ENCODE measurements around the gene B3GAT1. TPM values are rescaled to one million over a fixed set of nuclear protein-coding genes. Genes with fewer than 3 reads are reported as not detected.

Gene B3GAT1
- total RNA-seq (2016; rRNA removed; fragmentation: Illumina TruSeq; extraction: Trizol): not detected in 2 replicates
- not detected in 2 replicates for total RNA-seq (2016; cell fraction: cytosol; rRNA removed; fragmentation: Illumina TruSeq; extraction: Trizol; ENCODE audit: low read depth)
- not detected in 2 replicates for total RNA-seq (2016; cell fraction: insoluble cytoplasmic fraction; rRNA removed; fragmentation: Illumina TruSeq; extraction: Trizol)
- total RNA-seq (2016; cell fraction: membrane; rRNA removed; fragmentation: Illumina TruSeq; extraction: Trizol): not detected in 2 replicates
- total RNA-seq (2016; cell fraction: nucleus; rRNA removed; fragmentation: Illumina TruSeq; extraction: Trizol): not detected in 2 replicates
- not detected in 2 replicates for polyA plus RNA-seq (2011; rRNA removed)
- polyA plus RNA-seq (2011; cell fraction: cytosol; rRNA removed): not detected in 2 replicates
- not detected in 2 replicates for polyA plus RNA-seq (2011; cell fraction: nucleus; rRNA removed)
- not detected in 2 replicates for polyA plus RNA-seq (2012)
- not detected in 2 replicates for polyA plus RNA-seq (2016; cell fraction: cytosol; fragmentation: Illumina TruSeq; extraction: Trizol; ENCODE audit: low read depth)
- not detected in 2 replicates for polyA plus RNA-seq (2016; cell fraction: insoluble cytoplasmic fraction; fragmentation: Illumina TruSeq; extraction: Trizol; ENCODE audit: low read depth)
- not detected in 2 replicates for polyA plus RNA-seq (2016; cell fraction: membrane; fragmentation: Illumina TruSeq; extraction: Trizol; ENCODE audit: low read depth)
- polyA plus RNA-seq (2016; cell fraction: nucleus; fragmentation: Illumina TruSeq; extraction: Trizol; ENCODE audit: insufficient read depth, low read depth): not detected in 2 replicates
- not detected in 2 replicates for polyA minus RNA-seq (2011; rRNA and poly(A)+ RNA removed; ENCODE audit: low replicate concordance)
- polyA minus RNA-seq (2011; cell fraction: cytosol; rRNA and poly(A)+ RNA removed): not detected in 2 replicates
- not detected in 2 replicates for polyA minus RNA-seq (2011; cell fraction: nucleus; rRNA and poly(A)+ RNA removed)
- not detected for Bru-seq, nascent RNA
- BruChase-seq, experiment 1, labeled RNA remaining after a 6-hour chase: not detected
- BruChase-seq, experiment 2, labeled RNA remaining after a 2-hour chase: not detected
- long read RNA-seq, experiment 1: 0 reads
- long read RNA-seq, experiment 2: 0 reads

- no peak within 1 kb of the TSS for H3K4me2 ChIP-seq (ENCODE audit: low read depth, low read length)
- in situ Hi-C loops (cut with HindIII; ENCODE audit: extremely low pct_ligation_motif_present, low pct_unique_long_range_greater_than_20kb): no loop called here
- H4K20me1 ChIP-seq (ENCODE audit: insufficient read depth, low read length): no peaks in the 10 kb centered on the region
- no peaks in the 10 kb centered on the region for H3K9me3 ChIP-seq (ENCODE audit: low read length)
- no CpG with 5 or more reads among the region's 94 CpGs for WGBS (ENCODE audit: low lambda C conversion rate)
- no peak within 1 kb of the TSS for H3K9ac ChIP-seq (ENCODE audit: insufficient read depth, low read depth, low read length)
- no peak within 1 kb of the TSS for H3K27ac ChIP-seq (ENCODE audit: extremely low read length, insufficient read depth, low read length)
- H3K79me2 ChIP-seq (ENCODE audit: insufficient read depth, low read length): no peaks in the 10 kb centered on the region
- DNase-seq (ENCODE audit: low spot score) (no peak), ATAC-seq (no peak), FAIRE-seq (no peak)
- ChIA-PET CTCF (ENCODE audit: low intra/inter-chr PET ratio, low total read pairs) (no interaction called here), POLR2A (no interaction called here)
- no TSS peak for BruUV-seq (replicated peaks)
- intact Hi-C loops (cut with micrococcal nuclease; ENCODE audit: unreplicated experiment): no loop called here
- H3K36me3 ChIP-seq (replicated peaks in 1 of 2; ENCODE audit: control insufficient read depth in 1 of 2, insufficient read depth in 2 of 2, low read length in 2 of 2): no peaks in the 10 kb centered on the region
- no peak within 1 kb of the TSS for H2AFZ ChIP-seq (ENCODE audit: low read length)
- no peaks in the 10 kb centered on the region for H3K4me1 ChIP-seq (ENCODE audit: insufficient read depth, low read length)
- no peak within 1 kb of the TSS for H3K4me3 ChIP-seq (replicated peaks in 1 of 3; ENCODE audit: insufficient read depth in 1 of 3, low read depth in 2 of 3, low read length in 3 of 3)
- TF ChIP-seq KDM4B (CRISPR knock-in tag; IDR thresholded peaks at IDR 0.05) (no peak), ATF4 (CRISPR knock-in tag; IDR thresholded peaks at IDR 0.05) (no peak), KDM5B (CRISPR knock-in tag; IDR thresholded peaks at IDR 0.05; ENCODE audit: borderline replicate concordance) (no peak), ZNF563 (CRISPR knock-in tag; IDR thresholded peaks at IDR 0.05) (no peak), MXD3 (CRISPR knock-in tag; IDR thresholded peaks at IDR 0.05) (no peak), ZNF772 (CRISPR knock-in tag; IDR thresholded peaks at IDR 0.05) (no peak), AFF4 (CRISPR knock-in tag; IDR thresholded peaks at IDR 0.05) (no peak), SPEN (CRISPR knock-in tag; IDR thresholded peaks at IDR 0.05; ENCODE audit: low read depth) (no peak), SNAI1 (CRISPR knock-in tag; IDR thresholded peaks at IDR 0.05; ENCODE audit: borderline replicate concordance) (no peak), FOXP4 (CRISPR knock-in tag; IDR thresholded peaks at IDR 0.05) (no peak)
- peaks cover 5 to 51% of the 10 kb centered on the region in 2 experiments for H3K27me3 ChIP-seq (ENCODE audit: control insufficient read depth in 1 of 2, insufficient read depth in 2 of 2, low read length in 2 of 2)
Measured at GRCh38 chr11:134412203-134413042, at the start of gene B3GAT1. TSS of gene B3GAT1 (minus strand) at chr11:134412242. CDS start at chr11:134387659, 24,583 bp downstream.
